Activated T-cell treated with anti-CD3 and anti-CD28 coated beads for 1 hour (primary cell): Measurements from ENCODE around the gene GABRB3.

Source experiments
- DNase-seq: peaks from one replicate; pipeline ENCODE4 v3.0.0-alpha.2; 2020; ENCODE audit warnings: low read depth

Gene GABRB3

GRCh38 chr15:26676115-26676514 is 96.8 kb downstream of the GABRB3 start:
- no peak for DNase-seq

DNA sequence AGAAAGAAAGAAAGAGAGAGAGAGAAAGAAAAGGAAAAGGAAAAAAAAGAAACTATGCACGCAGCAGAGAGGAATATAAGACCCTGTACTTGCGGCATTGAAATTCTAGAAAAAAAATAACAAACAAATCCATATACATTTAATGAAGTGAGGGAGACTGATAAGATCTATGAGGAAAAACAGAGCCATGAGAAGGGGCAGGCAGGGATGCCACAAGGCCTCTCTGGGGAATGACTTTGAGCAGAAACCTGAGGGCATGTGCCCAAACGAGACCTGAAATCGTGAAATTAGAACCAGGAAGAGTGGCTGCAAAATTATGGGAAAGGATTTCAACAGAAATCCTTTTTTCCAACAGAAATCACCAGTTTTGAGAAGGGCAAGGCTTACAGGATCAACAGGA is 98.4 kb downstream of the GABRB3 start:
- no peak for DNase-seq

- no peak for DNase-seq
Measured at GRCh38 chr15:26673445-26673844, 99.4 kb downstream of the GABRB3 start.

DNA sequence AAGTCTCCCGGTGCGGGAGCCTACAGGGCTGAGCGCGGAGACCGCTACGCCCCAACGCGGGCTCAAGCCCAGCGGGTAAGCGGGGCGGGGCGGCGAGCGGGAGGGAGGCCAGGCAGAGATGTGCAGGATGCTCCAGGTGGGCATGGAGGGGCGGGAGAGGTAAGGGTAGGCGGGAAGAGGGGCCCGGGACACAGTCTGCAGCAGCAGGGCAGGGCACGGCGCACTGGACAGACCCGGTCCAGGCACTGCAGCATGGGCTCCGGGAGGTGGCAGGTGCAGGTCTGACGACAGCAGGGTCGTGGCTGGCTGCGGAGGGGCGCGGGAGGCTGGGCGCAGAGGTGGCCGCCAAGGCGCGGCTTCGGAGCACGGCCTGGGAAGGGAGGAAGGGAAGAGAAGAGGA is 102.8 kb downstream of the GABRB3 start:
- DNase-seq = no peak

- DNase-seq = no peak
Measured at GRCh38 chr15:26667222-26667988, 105.5 kb downstream of the GABRB3 start.

DNA sequence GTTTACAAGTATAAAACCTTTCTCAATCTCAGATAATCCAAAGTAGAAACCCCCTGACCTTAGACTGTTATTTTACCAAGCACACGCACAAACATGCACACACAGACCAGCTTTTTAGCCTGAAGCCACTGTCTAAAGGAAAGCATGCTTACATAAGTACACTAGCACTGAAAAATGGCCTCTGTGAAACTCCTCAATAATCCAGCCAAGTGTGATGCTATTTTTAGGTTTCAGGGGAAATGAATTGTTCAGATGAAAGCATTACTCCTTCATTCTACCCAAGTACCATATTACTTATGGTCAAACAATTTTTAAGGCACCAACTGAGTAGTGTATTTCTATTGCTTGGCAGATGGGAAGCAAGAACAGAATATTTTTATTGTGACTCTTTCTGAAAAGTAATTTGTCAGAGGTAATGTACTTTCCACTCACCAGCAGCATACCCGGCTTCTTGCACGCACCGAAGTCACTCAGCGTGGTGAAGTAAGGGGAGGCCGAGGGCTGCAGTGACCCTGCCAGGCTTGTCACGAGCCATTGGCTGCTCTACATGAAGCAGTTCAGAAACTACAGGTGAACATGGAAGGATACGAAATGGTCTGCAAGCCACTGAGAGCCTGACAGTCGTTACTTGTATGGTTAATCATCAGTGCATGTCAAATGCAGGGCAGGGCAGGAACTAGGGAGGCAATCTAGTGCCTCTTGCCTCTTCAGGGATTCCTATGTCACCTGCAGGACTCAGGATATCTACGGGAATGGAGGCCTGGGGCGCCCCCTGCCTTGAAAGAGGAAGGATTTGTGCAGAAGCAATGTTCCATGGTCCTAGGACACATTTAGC is 106.7 kb downstream of the GABRB3 start:
- DNase-seq = no peak

GRCh38 chr15:26662283-26662682 is 110.6 kb downstream of the GABRB3 start:
- DNase-seq = no peak

- no peak for DNase-seq
Measured at GRCh38 chr15:26661748-26662147, 111.1 kb downstream of the GABRB3 start.

DNA sequence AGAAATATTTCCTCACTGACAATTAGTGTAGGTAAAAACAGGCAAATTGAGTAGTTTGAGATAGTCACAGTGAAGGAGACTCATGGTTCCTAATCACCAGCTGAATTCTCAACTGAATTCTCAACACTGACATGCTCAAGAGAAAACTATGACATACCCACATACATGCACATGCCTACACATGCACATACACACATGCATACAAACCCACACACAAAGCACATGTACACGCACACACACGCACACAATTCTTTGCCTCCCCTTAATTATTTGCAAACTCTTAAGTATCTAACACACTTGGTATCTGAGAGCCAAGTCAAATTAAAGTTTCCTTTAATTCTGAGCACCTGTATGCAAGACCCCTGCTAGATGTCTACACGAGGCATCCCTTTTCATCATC is 111.8 kb downstream of the GABRB3 start:
- no peak for DNase-seq

- no peak for DNase-seq
Measured at GRCh38 chr15:26660241-26660640, 112.6 kb downstream of the GABRB3 start.

- no peak for DNase-seq
Measured at GRCh38 chr15:26658290-26658689, 114.6 kb downstream of the GABRB3 start.

DNA sequence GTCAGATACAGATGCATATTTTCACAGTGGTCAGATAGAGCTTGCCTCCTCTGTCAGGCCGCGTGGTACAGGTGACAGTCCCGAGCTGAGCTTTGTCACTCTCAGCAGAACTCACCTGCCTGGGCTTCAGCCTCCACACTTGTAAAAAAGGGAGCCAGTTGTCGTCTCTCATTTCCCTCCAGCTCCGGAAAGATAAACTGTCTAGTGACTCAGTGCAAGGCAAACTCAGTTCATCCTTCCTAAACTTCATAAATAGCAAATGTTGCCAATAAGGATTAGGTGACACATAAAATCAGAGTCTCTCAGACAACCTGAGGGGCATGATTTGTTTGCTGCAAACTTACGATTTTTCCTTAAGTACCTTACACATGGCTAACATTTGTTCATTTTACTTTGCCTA is 116.8 kb downstream of the GABRB3 start:
- DNase-seq = no peak

- DNase-seq = no peak
Measured at GRCh38 chr15:26651909-26652308, 121.0 kb downstream of the GABRB3 start.

- no peak for DNase-seq
Measured at GRCh38 chr15:26648676-26649075, 124.2 kb downstream of the GABRB3 start.

- no peak for DNase-seq
Measured at GRCh38 chr15:26644948-26645347, 127.9 kb downstream of the GABRB3 start.

- DNase-seq = no peak
Measured at GRCh38 chr15:26641144-26641543, 131.7 kb downstream of the GABRB3 start.

- DNase-seq = no peak
Measured at GRCh38 chr15:26640601-26641000, 132.3 kb downstream of the GABRB3 start.

DNA sequence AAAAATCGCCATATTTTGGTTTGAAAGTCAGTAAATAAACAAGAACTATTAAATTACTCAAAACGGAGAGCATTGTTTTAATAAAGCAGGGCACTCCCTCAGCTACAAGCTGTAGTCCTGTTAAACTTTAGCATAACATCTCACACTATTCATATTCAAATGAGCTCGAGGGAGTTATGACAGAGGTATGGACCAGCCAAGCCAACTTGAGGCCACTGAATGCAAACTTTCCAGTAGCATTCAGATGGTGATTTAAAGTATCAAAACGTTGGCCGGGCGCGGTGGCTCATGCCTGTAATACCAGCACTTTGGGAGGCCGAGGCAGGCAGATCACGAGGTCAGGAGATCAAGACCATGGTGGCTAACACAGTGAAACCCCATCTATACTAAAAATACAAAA is 132.9 kb downstream of the GABRB3 start:
- no peak for DNase-seq

GRCh38 chr15:26635614-26636013 is 137.3 kb downstream of the GABRB3 start:
- DNase-seq = no peak

DNA sequence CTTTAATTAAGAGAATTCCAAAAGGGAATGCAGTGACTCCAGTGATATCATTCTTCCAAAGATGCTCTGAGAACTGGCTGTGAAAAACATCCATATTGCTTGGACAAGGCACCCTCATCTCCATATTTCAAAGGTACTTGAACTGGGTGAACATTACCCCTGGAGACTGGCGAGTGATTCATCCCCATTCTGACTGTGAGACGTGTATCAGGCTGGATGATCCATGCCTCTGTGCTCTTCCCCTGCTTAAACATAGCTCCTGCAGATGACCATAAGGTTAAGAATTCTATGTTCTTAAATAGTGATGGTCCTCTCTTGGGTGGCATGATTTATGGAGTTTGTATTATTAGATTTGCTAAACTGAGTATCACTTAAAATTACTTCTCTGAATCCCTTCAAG is 137.8 kb downstream of the GABRB3 start:
- no peak for DNase-seq

- DNase-seq = no peak
Measured at GRCh38 chr15:26634319-26634718, 138.5 kb downstream of the GABRB3 start.

GRCh38 chr15:26632500-26632899 is 140.4 kb downstream of the GABRB3 start:
- DNase-seq = no peak

- DNase-seq = no peak
Measured at GRCh38 chr15:26631894-26632293, 141.0 kb downstream of the GABRB3 start.
